ENCODE results near the gene MAP7D3. TPM values are rescaled to one million over a fixed set of nuclear protein-coding genes. Genes with fewer than 3 reads are reported as not detected.

Gene MAP7D3
- total and polyA plus RNA-seq, 9 of the 15 experiments (the other 6 are each of a cell fraction or from before 2014, with no cell fraction given), result 9.4 to 27.7 (median 14.0) TPM

DNA sequence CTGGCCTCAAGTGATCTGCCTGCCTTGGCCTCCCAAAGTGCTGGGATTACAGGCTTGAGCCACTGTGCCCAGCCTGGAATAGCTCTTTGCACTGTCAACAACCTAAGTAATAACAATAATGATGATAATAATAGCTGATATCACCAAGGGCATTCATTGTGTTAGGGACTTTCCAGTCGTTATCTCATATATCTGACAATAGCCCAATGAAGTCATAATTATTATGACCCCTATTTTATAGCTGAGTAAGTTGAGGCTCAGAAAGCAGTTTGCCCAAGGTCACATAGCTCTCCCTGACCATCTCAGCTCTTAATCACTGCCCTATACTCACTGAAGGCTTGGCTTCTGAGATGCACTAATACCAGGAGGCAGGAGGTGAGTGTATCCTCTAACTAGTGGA is 18.7 kb upstream of the MAP7D3 start (continued):
- TF ChIP-seq SMARCE1 (IDR thresholded peaks at IDR 0.05) (no peak), CBX1 (IDR thresholded peaks at IDR 0.05; ENCODE audit: low read depth) (no peak), RFX5 (IDR thresholded peaks at IDR 0.05; ENCODE audit: low read depth, low read length) (no peak), POLR2H (tag; IDR thresholded peaks at IDR 0.05; ENCODE audit: low read depth) (no peak), ZNF561 (CRISPR knock-in tag; conservative IDR thresholded peaks at IDR 0.05) (no peak), ZNF146 (CRISPR knock-in tag; IDR thresholded peaks at IDR 0.05; ENCODE audit: unreplicated experiment) (no peak), COPS2 (conservative IDR thresholded peaks at IDR 0.05) (no peak), NRF1 (conservative IDR thresholded peaks at IDR 0.05 in 1 of 2, IDR thresholded peaks at IDR 0.05 in 1 of 2) (no peak), NELFE (IDR thresholded peaks at IDR 0.05; ENCODE audit: insufficient read depth, insufficient read length) (no peak), KAT2B (IDR thresholded peaks at IDR 0.05; ENCODE audit: low read depth, low read length) (no peak), DDX20 (tag; IDR thresholded peaks at IDR 0.05; ENCODE audit: low read depth) (no peak), GTF2A2 (tag; IDR thresholded peaks at IDR 0.05) (no peak)
- TF ChIP-seq, protein P1, sequence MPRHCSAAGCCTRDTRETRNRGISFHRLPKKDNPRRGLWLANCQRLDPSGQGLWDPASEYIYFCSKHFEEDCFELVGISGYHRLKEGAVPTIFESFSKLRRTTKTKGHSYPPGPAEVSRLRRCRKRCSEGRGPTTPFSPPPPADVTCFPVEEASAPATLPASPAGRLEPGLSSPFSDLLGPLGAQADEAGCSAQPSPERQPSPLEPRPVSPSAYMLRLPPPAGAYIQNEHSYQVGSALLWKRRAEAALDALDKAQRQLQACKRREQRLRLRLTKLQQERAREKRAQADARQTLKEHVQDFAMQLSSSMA (CRISPR knock-in tag; IDR thresholded peaks at IDR 0.05), result no peak
- TF ChIP-seq, protein P2, sequence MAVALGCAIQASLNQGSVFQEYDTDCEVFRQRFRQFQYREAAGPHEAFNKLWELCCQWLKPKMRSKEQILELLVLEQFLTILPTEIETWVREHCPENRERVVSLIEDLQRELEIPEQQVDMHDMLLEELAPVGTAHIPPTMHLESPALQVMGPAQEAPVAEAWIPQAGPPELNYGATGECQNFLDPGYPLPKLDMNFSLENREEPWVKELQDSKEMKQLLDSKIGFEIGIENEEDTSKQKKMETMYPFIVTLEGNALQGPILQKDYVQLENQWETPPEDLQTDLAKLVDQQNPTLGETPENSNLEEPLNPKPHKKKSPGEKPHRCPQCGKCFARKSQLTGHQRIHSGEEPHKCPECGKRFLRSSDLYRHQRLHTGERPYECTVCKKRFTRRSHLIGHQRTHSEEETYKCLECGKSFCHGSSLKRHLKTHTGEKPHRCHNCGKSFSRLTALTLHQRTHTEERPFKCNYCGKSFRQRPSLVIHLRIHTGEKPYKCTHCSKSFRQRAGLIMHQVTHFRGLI (CRISPR knock-in tag; IDR thresholded peaks at IDR 0.05), result no peak
- TF ChIP-seq, protein P3, sequence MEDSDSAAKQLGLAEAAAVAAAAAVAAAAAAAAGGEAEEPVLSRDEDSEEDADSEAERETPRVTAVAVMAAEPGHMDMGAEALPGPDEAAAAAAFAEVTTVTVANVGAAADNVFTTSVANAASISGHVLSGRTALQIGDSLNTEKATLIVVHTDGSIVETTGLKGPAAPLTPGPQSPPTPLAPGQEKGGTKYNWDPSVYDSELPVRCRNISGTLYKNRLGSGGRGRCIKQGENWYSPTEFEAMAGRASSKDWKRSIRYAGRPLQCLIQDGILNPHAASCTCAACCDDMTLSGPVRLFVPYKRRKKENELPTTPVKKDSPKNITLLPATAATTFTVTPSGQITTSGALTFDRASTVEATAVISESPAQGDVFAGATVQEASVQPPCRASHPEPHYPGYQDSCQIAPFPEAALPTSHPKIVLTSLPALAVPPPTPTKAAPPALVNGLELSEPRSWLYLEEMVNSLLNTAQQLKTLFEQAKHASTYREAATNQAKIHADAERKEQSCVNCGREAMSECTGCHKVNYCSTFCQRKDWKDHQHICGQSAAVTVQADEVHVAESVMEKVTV (CRISPR knock-in tag; IDR thresholded peaks at IDR 0.05), result no peak
